Stomach (tissue), 9 donors: ENCODE results near the gene PLOD2. TPM values are rescaled to one million over a fixed set of nuclear protein-coding genes. Genes with fewer than 3 reads are reported as not detected.

ENCODE experiments used
- DNase-seq, 2 donors: peaks; one replicate each; pipeline versions ENCODE4 v3.0.0 to v3.0.0-alpha.2; 2013 to 2019
- H3K27ac ChIP-seq, 5 donors: fragments of 200-600 bp in 4 of 5; sonication (generic) in 4 of 5; one replicate each; pipeline ENCODE4 v1.5.1; 2013 to 2019; ENCODE audit warnings: mild to moderate bottlenecking in 1 of 5, moderate library complexity in 1 of 5
- H3K27me3 ChIP-seq, 3 donors: fragments of 200-600 bp; sonication (generic); one replicate each; pipeline ENCODE4 v1.5.1; 2017 to 2019; ENCODE audit warnings: mixed run types in 1 of 3
- H3K36me3 ChIP-seq, 4 donors: fragments of 200-600 bp; sonication (generic); 1 replicate in 3 of 4; 2 replicates in 1 of 4; pipeline ENCODE4 v1.5.1; 2016 to 2019
- H3K4me1 ChIP-seq, 4 donors: fragments of 200-600 bp; sonication (generic); one replicate each; pipeline ENCODE4 v1.5.1; 2016 to 2019
- H3K4me3 ChIP-seq, 4 donors: fragments of 200-600 bp; sonication (generic) in 3 of 4; one replicate each; pipeline ENCODE4 v1.5.1; 2016 to 2019; ENCODE audit warnings: mild to moderate bottlenecking in 1 of 4
- H3K9me3 ChIP-seq, 4 donors: fragments of 200-600 bp; sonication (generic); one replicate each; pipeline ENCODE4 v1.5.1; 2016 to 2019
- CTCF ChIP-seq, 7 experiments: fragments of 450-650 bp in 4 of 7; fragments of 200-600 bp in 3 of 7; sonication (generic) in 3 of 7; IDR thresholded peaks; one replicate each; pipeline ENCODE4 v1.5.1; 2016 to 2019; ENCODE audit warnings: antibody characterized with exemption in 7 of 7, control low read depth in 2 of 7, mild to moderate bottlenecking in 1 of 7
- EP300 ChIP-seq: sonication (generic); formaldehyde crosslinking; IDR thresholded peaks from one replicate; pipeline ENCODE4 v1.6.1; 2017; ENCODE audit warnings: antibody characterized with exemption
- POLR2A ChIP-seq, 4 donors: fragments of 450-650 bp; IDR thresholded peaks; one replicate each; pipeline ENCODE4 v1.6.1; 2016; ENCODE audit warnings: antibody characterized with exemption in 4 of 4, control low read depth in 2 of 4, mild to moderate bottlenecking in 1 of 4, moderate library complexity in 1 of 4
- POLR2AphosphoS5 ChIP-seq, 3 donors: sonication (generic); formaldehyde crosslinking; IDR thresholded peaks; one replicate each; pipeline ENCODE4 v1.6.1; 2016; ENCODE audit warnings: antibody characterized with exemption in 3 of 3
- WGBS, 5 donors: extraction: QIAGEN DNeasy Blood & Tissue Kit in 3 of 5; methylation state at CpG; one replicate each; pipeline versions ENCODE4 v1.1.5 to v1.1.7; 2013 to 2018; 5-methylcytosine and 5-hydroxymethylcytosine counted together
- intact Hi-C: fragments of 100-400 bp; cut with DNase I; formaldehyde crosslinking; loops from one replicate; pipeline ENCODE4 v1.15.1; 2023; ENCODE audit warnings: low total_unique reads
- polyA plus RNA-seq, 3 donors: library from polyadenylated mRNA; stranded (reverse); fragments of 200-250 nt; gene quantifications; one replicate each; pipeline ENCODE4 v1.2.3, GENCODE V29; 2013
- total RNA-seq, 5 donors: library from RNA; depleted of rRNA; stranded (reverse); fragments of >200 nt; gene quantifications; one replicate each; pipeline versions ENCODE4 v1.1.0 to v1.2.3, GENCODE V29; 2014 to 2016
- donor health status: healthy with polysubstance abuse.
- donor health status: Bipolar disorder and iron deficiency.
- donor health status: healthy.

PLOD2 gene
- total and polyA plus RNA-seq, 8 donors = 18.1 to 99.5 (median 43.0) TPM

GRCh38 chr3:146078031-146078430, 83.0 kb downstream of the PLOD2 start:
- TF ChIP-seq POLR2A (IDR thresholded peaks at IDR 0.05) (no peak), POLR2AphosphoS5 (IDR thresholded peaks at IDR 0.05) (no peak), CTCF (IDR thresholded peaks at IDR 0.05) (no peak), EP300 (no peak)
- Histone ChIP-seq H3K36me3 (peaks cover 0 to 30% (median 14%) of the 10 kb centered on the region in 4 donors), H3K4me3 (no peak overlapping the region), H3K27ac (no peak overlapping the region), H3K9me3 (no peaks in the 10 kb centered on the region), H3K27me3 (no peaks in the 10 kb centered on the region), H3K4me1 (peaks cover 0 to 8% (median 0%) of the 10 kb centered on the region in 4 donors)
- WGBS, 5 donors = 93 to 96% (median 95%) methylated on average over 2 of the region's 2 CpGs
- DNase-seq = no peak
- intact Hi-C loops = no loop called here

GRCh38 chr3:146077181-146077580, 83.8 kb downstream of the PLOD2 start:
- H3K4me1 ChIP-seq = peaks cover 0 to 8% (median 0%) of the 10 kb centered on the region in 4 donors
- peaks cover 0 to 34% (median 16%) of the 10 kb centered on the region in 4 donors for H3K36me3 ChIP-seq
- intact Hi-C loops = no loop called here
- no peak overlapping the region for H3K27ac ChIP-seq
- TF ChIP-seq EP300 (no peak), POLR2AphosphoS5 (IDR thresholded peaks at IDR 0.05) (no peak), CTCF (IDR thresholded peaks at IDR 0.05) (no peak), POLR2A (IDR thresholded peaks at IDR 0.05) (no peak)
- H3K27me3 ChIP-seq = no peaks in the 10 kb centered on the region
- DNase-seq = no peak
- H3K4me3 ChIP-seq = no peak overlapping the region
- H3K9me3 ChIP-seq = no peaks in the 10 kb centered on the region
- 67 to 85% (median 69%) methylated on average over 1 of the region's 1 CpG for WGBS, 5 donors

GRCh38 chr3:146072824-146073223, 88.2 kb downstream of the PLOD2 start:
- peaks cover 0 to 43% (median 31%) of the 10 kb centered on the region in 4 donors for H3K36me3 ChIP-seq
- no peaks in the 10 kb centered on the region for H3K27me3 ChIP-seq
- H3K27ac ChIP-seq = no peak overlapping the region
- DNase-seq = no peak
- no peak overlapping the region for H3K4me3 ChIP-seq
- H3K9me3 ChIP-seq = no peaks in the 10 kb centered on the region
- intact Hi-C loops = no loop called here
- no peak for TF ChIP-seq POLR2A (IDR thresholded peaks at IDR 0.05)
- no peak for TF ChIP-seq POLR2AphosphoS5 (IDR thresholded peaks at IDR 0.05)
- no peak for TF ChIP-seq EP300
- no peak for TF ChIP-seq CTCF (IDR thresholded peaks at IDR 0.05)
- H3K4me1 ChIP-seq = peaks cover 0 to 6% (median 0%) of the 10 kb centered on the region in 4 donors

GRCh38 chr3:146072061-146072460, 88.9 kb downstream of the PLOD2 start:
- H3K27ac ChIP-seq = no peak overlapping the region
- intact Hi-C loops = no loop called here
- peaks cover 0 to 41% (median 30%) of the 10 kb centered on the region in 4 donors for H3K36me3 ChIP-seq
- DNase-seq = no peak
- no peak for TF ChIP-seq POLR2AphosphoS5 (IDR thresholded peaks at IDR 0.05)
- TF ChIP-seq EP300 = no peak
- no peak for TF ChIP-seq POLR2A (IDR thresholded peaks at IDR 0.05)
- no peak for TF ChIP-seq CTCF (IDR thresholded peaks at IDR 0.05)
- H3K27me3 ChIP-seq = no peaks in the 10 kb centered on the region
- WGBS, 5 donors = 65 to 73% (median 70%) methylated on average over 3 of the region's 3 CpGs
- no peak overlapping the region for H3K4me3 ChIP-seq
- H3K4me1 ChIP-seq = no peaks in the 10 kb centered on the region
- no peaks in the 10 kb centered on the region for H3K9me3 ChIP-seq
